Upper lobe of left lung (tissue), 4 donors: ENCODE data around the gene DNAH1.

Experiments used
- CTCF ChIP-seq, 6 experiments: fragments of 450-650 bp in 4 of 6; fragments of 200-600 bp in 2 of 6; sonication (generic) in 2 of 6; IDR thresholded peaks; one replicate each; pipeline ENCODE4 v1.5.1; 2016 to 2019; ENCODE audit warnings: antibody characterized with exemption in 6 of 6
- POLR2A ChIP-seq, 4 donors: fragments of 450-650 bp; IDR thresholded peaks; one replicate each; pipeline ENCODE4 v1.5.1; 2016 to 2017; ENCODE audit warnings: antibody characterized with exemption in 4 of 4, mild to moderate bottlenecking in 2 of 4

GRCh38 chr3:52404391-52404790 is 88.3 kb downstream of the DNAH1 start:
- TF ChIP-seq CTCF (IDR thresholded peaks at IDR 0.05) (no peak), POLR2A (IDR thresholded peaks at IDR 0.05) (no peak)
